Chondrocyte (in vitro differentiated cells): ENCODE results near the gene DHRS12. TPM values are rescaled to one million over a fixed set of nuclear protein-coding genes. Genes with fewer than 3 reads are reported as not detected.
A peak's percentile ranks its signal among the peaks of the same experiment; 100 is the strongest.

Experiments used
- DNase-seq: peaks from one replicate; pipeline ENCODE4 v3.0.0; 2021; ENCODE audit warnings: mixed read lengths, low spot score
- H3K27ac Mint-ChIP-seq: one replicate; pipeline ENCODE4 v1.8.0; 2021; ENCODE audit warnings: mild to moderate bottlenecking, moderate library complexity, mixed read lengths; ENCODE audit not compliant: unreplicated experiment
- H3K27me3 Mint-ChIP-seq: 2 replicates; pipeline ENCODE4 v1.8.0; 2021; ENCODE audit warnings: low read depth, mixed read lengths
- H3K36me3 Mint-ChIP-seq: 2 replicates; pipeline ENCODE4 v1.8.0; 2021; ENCODE audit warnings: low read depth, mixed read lengths
- H3K4me1 Mint-ChIP-seq: 2 replicates; pipeline ENCODE4 v1.8.0; 2021; ENCODE audit warnings: low read depth, mild to moderate bottlenecking, mixed read lengths
- H3K4me3 Mint-ChIP-seq: one replicate; pipeline ENCODE4 v1.8.0; 2021; ENCODE audit warnings: mild to moderate bottlenecking, moderate library complexity, mixed read lengths; ENCODE audit not compliant: unreplicated experiment
- H3K9me3 Mint-ChIP-seq: 2 replicates; pipeline ENCODE4 v1.8.0; 2021; ENCODE audit warnings: low read depth, mixed read lengths
- CTCF ChIP-seq: fragments of 200-600 bp; sonication (generic); IDR thresholded peaks from 2 replicates; pipeline ENCODE4 v1.5.0; 2021; ENCODE audit warnings: antibody characterized with exemption, mild to moderate bottlenecking, moderate library complexity
- total RNA-seq: library from RNA; stranded (reverse); gene quantifications from 3 replicates; pipeline ENCODE4 v1.2.1, GENCODE V29; 2021

Gene DHRS12
- total RNA-seq, 1 donor from 2014 or later: 7.6 TPM

GRCh38 chr13:51832471-51833152, 28.6 kb upstream of the DHRS12 start:
- no peak overlapping the region for H3K27ac Mint-ChIP-seq
- H3K36me3 Mint-ChIP-seq: no peaks in the 10 kb centered on the region
- no peak overlapping the region for H3K4me3 Mint-ChIP-seq
- H3K9me3 Mint-ChIP-seq: no peaks in the 10 kb centered on the region
- DNase-seq: no peak
- TF ChIP-seq CTCF: peak; percentile 65
- no peaks in the 10 kb centered on the region for H3K4me1 Mint-ChIP-seq
- H3K27me3 Mint-ChIP-seq: peaks cover 23% of the 10 kb centered on the region

- Mint-ChIP-seq H3K9me3 (no peaks in the 10 kb centered on the region), H3K27ac (no peak overlapping the region), H3K36me3 (no peaks in the 10 kb centered on the region), H3K4me1 (no peaks in the 10 kb centered on the region), H3K4me3 (no peak overlapping the region), H3K27me3 (peaks cover 26% of the 10 kb centered on the region)
- no peak for TF ChIP-seq CTCF
- DNase-seq: no peak
Observed at GRCh38 chr13:51831519-51831918, 27.6 kb upstream of the DHRS12 start.

GRCh38 chr13:51829568-51829899, 25.6 kb upstream of the DHRS12 start:
- Mint-ChIP-seq H3K27me3 (peaks cover 26% of the 10 kb centered on the region), H3K9me3 (no peaks in the 10 kb centered on the region), H3K27ac (no peak overlapping the region), H3K36me3 (no peaks in the 10 kb centered on the region), H3K4me3 (no peak overlapping the region), H3K4me1 (peaks cover 3% of the 10 kb centered on the region)
- TF ChIP-seq CTCF: no peak
- DNase-seq: no peak

GRCh38 chr13:51828730-51829567, 25.0 kb upstream of the DHRS12 start:
- H3K36me3 Mint-ChIP-seq: no peaks in the 10 kb centered on the region
- H3K9me3 Mint-ChIP-seq: no peaks in the 10 kb centered on the region
- DNase-seq: no peak
- peaks cover 3% of the 10 kb centered on the region for H3K4me1 Mint-ChIP-seq
- no peak overlapping the region for H3K4me3 Mint-ChIP-seq
- no peak for TF ChIP-seq CTCF
- no peak overlapping the region for H3K27ac Mint-ChIP-seq
- H3K27me3 Mint-ChIP-seq: peaks cover 26% of the 10 kb centered on the region

DNA sequence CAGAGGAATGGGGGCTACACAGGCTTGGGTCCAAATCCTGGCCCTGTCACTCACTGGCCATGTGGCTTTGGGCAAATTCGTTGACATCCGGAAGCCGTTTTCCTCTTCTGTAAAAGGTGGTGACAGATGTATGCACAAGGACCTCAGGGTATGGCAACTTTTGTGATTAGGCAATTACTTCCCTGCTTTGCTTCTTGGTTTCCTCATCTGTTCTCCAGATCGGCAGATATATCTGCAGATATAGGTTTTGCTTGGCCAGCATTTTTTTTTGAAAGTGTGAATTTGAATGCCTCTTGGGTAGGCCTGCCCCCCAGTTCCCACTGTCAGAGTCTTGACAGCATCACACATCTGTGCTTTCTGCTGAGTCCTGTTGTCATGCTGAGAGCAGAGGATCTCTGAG, 23.3 kb upstream of the DHRS12 start:
- TF ChIP-seq CTCF: no peak
- no peaks in the 10 kb centered on the region for H3K36me3 Mint-ChIP-seq
- H3K9me3 Mint-ChIP-seq: no peaks in the 10 kb centered on the region
- no peak overlapping the region for H3K4me3 Mint-ChIP-seq
- no peak overlapping the region for H3K27ac Mint-ChIP-seq
- DNase-seq: no peak
- H3K4me1 Mint-ChIP-seq: peaks cover 3% of the 10 kb centered on the region
- peaks cover 13% of the 10 kb centered on the region for H3K27me3 Mint-ChIP-seq
